ENCODE data around the gene SPRR5. TPM values are rescaled to one million over a fixed set of nuclear protein-coding genes. Genes with fewer than 3 reads are reported as not detected.

The SPRR5 gene
- total RNA-seq, 1 experiment from 2014 or later: not detected

- no TSS peak for BruUV-seq (replicated peaks)
- no peaks in the 10 kb centered on the region for H3K9me3 ChIP-seq (ENCODE audit: low read depth, low read length, poor library complexity, severe bottlenecking)
- CTCF ChIA-PET: no interaction called here
- H3K36me3 ChIP-seq (ENCODE audit: insufficient read depth, low read length, poor library complexity, severe bottlenecking): no peaks in the 10 kb centered on the region
- no peak overlapping the region for H3K27ac ChIP-seq (ENCODE audit: low read depth, low read length, poor library complexity, severe bottlenecking)
- intact Hi-C loops (cut with micrococcal nuclease; ENCODE audit: unreplicated experiment): no loop called here
- no peak for TF ChIP-seq CTCF (conservative IDR thresholded peaks at IDR 0.05; ENCODE audit: low read depth, low read length)
- TF ChIP-seq EZH2 (IDR thresholded peaks at IDR 0.05; ENCODE audit: borderline replicate concordance, low read depth, low read length, poor library complexity, severe bottlenecking): no peak
- no peak overlapping the region for H3K4me3 ChIP-seq (ENCODE audit: low read depth, low read length, poor library complexity, severe bottlenecking)
- POLR2A ChIA-PET (ENCODE audit: low non-redundant PET): no interaction called here
- no peaks in the 10 kb centered on the region for H3K4me1 ChIP-seq (ENCODE audit: insufficient read depth, low read length, poor library complexity, severe bottlenecking)
- peaks cover 17% of the 10 kb centered on the region for H3K27me3 ChIP-seq (replicated peaks; ENCODE audit: insufficient read depth, low read depth, low read length, poor library complexity)
- no peak for DNase-seq (ENCODE audit: low spot score)
These were observed 758 bp upstream of the SPRR5 start for GRCh38 chr1:152946248-152946647.

GRCh38 chr1:152951711-152952110 lies 4.7 kb downstream of the SPRR5 start:
- no TSS peak for BruUV-seq (replicated peaks)

GRCh38 chr1:152953761-152954160 lies 6.8 kb downstream of the SPRR5 start:
- POLR2A ChIA-PET (ENCODE audit: low non-redundant PET): no interaction called here
- no peaks in the 10 kb centered on the region for H3K36me3 ChIP-seq (ENCODE audit: insufficient read depth, low read length, poor library complexity, severe bottlenecking)
- no peaks in the 10 kb centered on the region for H3K9me3 ChIP-seq (ENCODE audit: low read depth, low read length, poor library complexity, severe bottlenecking)
- H3K4me1 ChIP-seq (ENCODE audit: insufficient read depth, low read length, poor library complexity, severe bottlenecking): no peaks in the 10 kb centered on the region
- BruUV-seq (replicated peaks): no TSS peak
- CTCF ChIA-PET: no interaction called here
- intact Hi-C loops (cut with micrococcal nuclease; ENCODE audit: unreplicated experiment): no loop called here
- no peak overlapping the region for H3K27ac ChIP-seq (ENCODE audit: low read depth, low read length, poor library complexity, severe bottlenecking)
- H3K27me3 ChIP-seq (replicated peaks; ENCODE audit: insufficient read depth, low read depth, low read length, poor library complexity): peaks cover 17% of the 10 kb centered on the region
- H3K4me3 ChIP-seq (ENCODE audit: low read depth, low read length, poor library complexity, severe bottlenecking): no peak overlapping the region
- no peak for DNase-seq (ENCODE audit: low spot score)
- TF ChIP-seq CTCF (conservative IDR thresholded peaks at IDR 0.05; ENCODE audit: low read depth, low read length) (no peak), EZH2 (IDR thresholded peaks at IDR 0.05; ENCODE audit: borderline replicate concordance, low read depth, low read length, poor library complexity, severe bottlenecking) (no peak)

More at GRCh38 chr1:152951711-152952110, 4.7 kb downstream of the SPRR5 start:
- POLR2A ChIA-PET (ENCODE audit: low non-redundant PET): no interaction called here
- peaks cover 22% of the 10 kb centered on the region for H3K27me3 ChIP-seq (replicated peaks; ENCODE audit: insufficient read depth, low read depth, low read length, poor library complexity)
- H3K4me1 ChIP-seq (ENCODE audit: insufficient read depth, low read length, poor library complexity, severe bottlenecking): no peaks in the 10 kb centered on the region
- CTCF ChIA-PET: no interaction called here
- H3K36me3 ChIP-seq (ENCODE audit: insufficient read depth, low read length, poor library complexity, severe bottlenecking): no peaks in the 10 kb centered on the region
- TF ChIP-seq EZH2 (IDR thresholded peaks at IDR 0.05; ENCODE audit: borderline replicate concordance, low read depth, low read length, poor library complexity, severe bottlenecking) (no peak), CTCF (conservative IDR thresholded peaks at IDR 0.05; ENCODE audit: low read depth, low read length) (no peak)
- no peak overlapping the region for H3K27ac ChIP-seq (ENCODE audit: low read depth, low read length, poor library complexity, severe bottlenecking)
- H3K4me3 ChIP-seq (ENCODE audit: low read depth, low read length, poor library complexity, severe bottlenecking): no peak overlapping the region
- no peak for DNase-seq (ENCODE audit: low spot score)
- H3K9me3 ChIP-seq (ENCODE audit: low read depth, low read length, poor library complexity, severe bottlenecking): no peaks in the 10 kb centered on the region
- intact Hi-C loops (cut with micrococcal nuclease; ENCODE audit: unreplicated experiment): no loop called here

Measured in A673 (cell line).